Hepatocyte (in vitro differentiated cells): Measurements from ENCODE around the gene ZSCAN26.

Source experiments
- EZH2 ChIP-seq: fragments of 200-600 bp; sonication (generic); IDR thresholded peaks from 2 replicates; pipeline ENCODE4 v1.6.1; 2016; ENCODE audit warnings: antibody characterized with exemption, mild to moderate bottlenecking, borderline replicate concordance
- TF ChIP-seq, protein P1 (sequence below): fragments of 200-600 bp; sonication (generic); IDR thresholded peaks from 2 replicates; pipeline ENCODE4 v1.5.1; 2016; ENCODE audit warnings: antibody characterized with exemption, mild to moderate bottlenecking; ENCODE audit not compliant: poor library complexity

DNA sequence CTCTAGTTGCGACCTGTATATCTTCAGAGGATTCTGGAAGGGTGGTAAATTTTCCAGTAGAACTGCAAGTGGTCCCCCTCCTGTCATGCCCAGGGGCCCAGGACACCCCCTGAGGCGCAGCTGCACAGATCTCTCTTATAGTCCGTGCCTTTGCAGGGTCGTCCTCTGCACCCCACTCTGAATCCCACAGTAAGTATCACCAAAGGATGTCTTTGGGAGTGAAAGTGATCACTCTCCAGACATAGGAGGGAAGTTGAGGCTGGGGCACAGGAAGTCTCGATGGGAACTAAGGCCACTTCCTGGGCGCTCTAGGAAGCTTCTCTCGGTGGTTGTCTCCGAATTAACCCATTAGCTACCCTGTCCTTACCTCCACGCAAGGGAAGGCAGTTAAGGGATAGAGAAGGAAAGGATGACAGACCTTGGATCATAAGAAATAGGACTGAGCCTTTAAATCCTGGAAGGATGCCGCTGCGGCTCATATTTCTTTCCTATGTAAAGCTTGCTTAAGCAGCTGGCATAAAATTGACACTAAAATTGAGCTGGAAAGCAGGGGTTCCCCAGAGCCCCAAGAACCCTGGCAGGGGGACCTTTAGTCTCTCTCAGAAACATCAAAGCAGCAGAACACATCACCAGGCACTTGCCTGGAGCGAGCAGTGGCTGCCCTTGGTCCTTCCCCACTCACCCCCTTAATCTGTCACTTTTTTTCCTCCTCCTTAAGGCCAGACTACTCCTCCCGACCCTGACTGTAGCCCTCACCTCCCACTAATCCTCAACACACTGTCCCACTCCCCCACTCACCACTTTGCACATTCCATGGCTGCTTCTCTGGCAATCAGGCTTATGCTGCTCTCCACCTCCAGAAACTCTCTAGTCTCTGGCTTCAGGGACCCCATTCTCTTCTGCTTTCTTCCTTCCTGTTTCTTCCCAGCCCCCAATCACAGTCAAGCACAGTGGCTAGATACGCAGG lies 14.7 kb upstream of the ZSCAN26 start, which contains the start of gene ZKSCAN4:
- TF ChIP-seq, protein P1, sequence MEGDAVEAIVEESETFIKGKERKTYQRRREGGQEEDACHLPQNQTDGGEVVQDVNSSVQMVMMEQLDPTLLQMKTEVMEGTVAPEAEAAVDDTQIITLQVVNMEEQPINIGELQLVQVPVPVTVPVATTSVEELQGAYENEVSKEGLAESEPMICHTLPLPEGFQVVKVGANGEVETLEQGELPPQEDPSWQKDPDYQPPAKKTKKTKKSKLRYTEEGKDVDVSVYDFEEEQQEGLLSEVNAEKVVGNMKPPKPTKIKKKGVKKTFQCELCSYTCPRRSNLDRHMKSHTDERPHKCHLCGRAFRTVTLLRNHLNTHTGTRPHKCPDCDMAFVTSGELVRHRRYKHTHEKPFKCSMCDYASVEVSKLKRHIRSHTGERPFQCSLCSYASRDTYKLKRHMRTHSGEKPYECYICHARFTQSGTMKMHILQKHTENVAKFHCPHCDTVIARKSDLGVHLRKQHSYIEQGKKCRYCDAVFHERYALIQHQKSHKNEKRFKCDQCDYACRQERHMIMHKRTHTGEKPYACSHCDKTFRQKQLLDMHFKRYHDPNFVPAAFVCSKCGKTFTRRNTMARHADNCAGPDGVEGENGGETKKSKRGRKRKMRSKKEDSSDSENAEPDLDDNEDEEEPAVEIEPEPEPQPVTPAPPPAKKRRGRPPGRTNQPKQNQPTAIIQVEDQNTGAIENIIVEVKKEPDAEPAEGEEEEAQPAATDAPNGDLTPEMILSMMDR = no peak
- TF ChIP-seq EZH2 = no peak
